ENCODE measurements around the gene BICDL1.
"Not testable (repeated sequence)": the region's sequence is repeated elsewhere in the genome, so short reads cannot be mapped to it uniquely, and the experiment has no call there.

BICDL1 gene, protein sequence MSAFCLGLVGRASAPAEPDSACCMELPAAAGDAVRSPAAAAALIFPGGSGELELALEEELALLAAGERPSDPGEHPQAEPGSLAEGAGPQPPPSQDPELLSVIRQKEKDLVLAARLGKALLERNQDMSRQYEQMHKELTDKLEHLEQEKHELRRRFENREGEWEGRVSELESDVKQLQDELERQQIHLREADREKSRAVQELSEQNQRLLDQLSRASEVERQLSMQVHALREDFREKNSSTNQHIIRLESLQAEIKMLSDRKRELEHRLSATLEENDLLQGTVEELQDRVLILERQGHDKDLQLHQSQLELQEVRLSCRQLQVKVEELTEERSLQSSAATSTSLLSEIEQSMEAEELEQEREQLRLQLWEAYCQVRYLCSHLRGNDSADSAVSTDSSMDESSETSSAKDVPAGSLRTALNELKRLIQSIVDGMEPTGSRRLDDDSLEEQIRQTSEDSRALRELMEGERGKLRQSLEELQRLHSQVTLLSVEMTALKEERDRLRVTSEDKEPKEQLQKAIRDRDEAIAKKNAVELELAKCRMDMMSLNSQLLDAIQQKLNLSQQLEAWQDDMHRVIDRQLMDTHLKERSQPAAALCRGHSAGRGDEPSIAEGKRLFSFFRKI
- 124 to 340 reads per million in 2 donors for total RNA-seq

DNA sequence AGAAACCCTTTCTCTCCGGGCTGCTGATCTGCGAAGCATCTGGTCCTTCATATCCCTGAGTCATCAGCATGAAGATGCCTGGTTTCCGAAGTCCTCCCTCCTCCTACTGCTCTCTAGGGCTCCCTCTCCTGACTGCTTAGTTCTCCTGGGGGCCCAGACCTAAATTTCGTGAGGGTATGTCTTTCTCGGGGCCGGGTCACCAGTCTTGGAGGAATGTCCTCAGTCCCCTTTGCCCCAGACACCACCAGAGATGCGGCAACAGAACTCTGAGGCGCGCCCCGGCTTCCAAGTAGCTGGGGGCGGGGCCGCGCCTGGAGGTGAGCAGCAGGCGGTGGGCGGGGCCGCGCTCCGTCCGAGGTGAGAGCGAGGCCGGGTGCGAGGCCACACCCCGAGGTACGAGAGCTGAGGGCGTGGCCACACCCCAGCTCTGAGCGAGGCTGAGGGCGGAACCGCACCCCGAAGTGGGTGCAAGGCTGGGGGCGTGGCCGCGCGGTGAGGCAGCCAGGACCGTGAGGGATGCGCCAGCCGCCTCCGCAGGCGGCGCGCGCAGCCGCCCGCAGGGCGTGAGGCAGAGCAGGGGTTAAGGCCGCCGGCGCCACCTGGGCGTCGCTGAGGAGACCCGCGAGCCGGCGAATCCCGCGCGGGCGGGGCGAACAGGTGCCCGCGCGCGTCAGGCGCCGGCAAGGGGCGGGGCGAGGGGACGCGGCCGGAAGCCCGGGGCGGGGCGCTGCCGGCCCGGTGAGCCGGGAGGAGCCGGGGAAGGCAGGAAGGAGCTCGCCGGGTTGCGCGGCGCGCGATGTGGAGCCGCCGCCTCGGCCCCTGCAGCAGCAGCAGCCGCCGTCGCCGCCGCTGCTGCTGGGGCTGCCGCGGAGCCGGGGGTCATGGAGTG is at the start of gene BICDL1:
BICDL1 (plus strand) TSS at position 765 of the 889 bp plus-strand sequence. CDS start 633 bp downstream, outside the sequence.
- peak; percentile 95 to 99 (median 98) for DNase-seq

DNA sequence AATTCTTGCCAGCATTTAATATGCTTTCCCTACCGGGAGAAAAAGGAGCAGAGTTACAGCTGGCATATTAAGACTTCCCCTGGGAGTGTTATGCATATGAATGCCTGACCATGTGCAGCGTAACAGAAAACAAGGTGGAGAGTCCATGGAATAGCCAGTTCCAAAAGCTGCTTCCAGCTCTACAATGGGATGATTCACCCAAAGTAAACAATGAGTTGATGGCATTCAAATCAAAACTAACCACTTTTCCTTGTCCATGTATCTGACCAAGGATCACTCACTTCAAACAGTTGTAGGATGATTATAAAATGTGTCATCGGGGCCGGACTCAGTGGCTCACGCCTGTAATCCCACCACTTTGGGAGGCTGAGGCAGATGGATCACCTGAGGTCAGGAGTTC is 48.1 kb upstream of the BICDL1 start:
- DNase-seq: no peak

DNA sequence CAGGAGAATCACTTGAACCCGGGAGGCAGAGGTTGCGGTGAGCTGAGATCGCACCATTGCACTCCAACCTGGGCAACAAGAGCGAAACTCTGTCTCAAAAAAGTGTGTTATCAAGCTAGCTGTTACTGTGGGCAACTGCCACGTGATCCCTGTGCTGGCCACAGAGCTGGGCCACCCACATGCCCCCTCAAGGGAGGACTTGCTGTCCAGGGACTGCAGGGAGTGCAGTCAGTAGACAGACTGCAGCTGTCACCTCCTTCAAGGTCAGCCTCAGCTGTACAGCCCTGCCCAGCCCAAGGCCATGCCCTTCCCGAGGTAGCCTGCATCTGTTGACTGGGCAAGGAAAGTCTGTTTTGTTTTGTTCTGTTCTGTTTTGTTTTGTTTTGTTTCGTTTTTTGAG is 46.6 kb upstream of the BICDL1 start:
- no peak for DNase-seq

DNA sequence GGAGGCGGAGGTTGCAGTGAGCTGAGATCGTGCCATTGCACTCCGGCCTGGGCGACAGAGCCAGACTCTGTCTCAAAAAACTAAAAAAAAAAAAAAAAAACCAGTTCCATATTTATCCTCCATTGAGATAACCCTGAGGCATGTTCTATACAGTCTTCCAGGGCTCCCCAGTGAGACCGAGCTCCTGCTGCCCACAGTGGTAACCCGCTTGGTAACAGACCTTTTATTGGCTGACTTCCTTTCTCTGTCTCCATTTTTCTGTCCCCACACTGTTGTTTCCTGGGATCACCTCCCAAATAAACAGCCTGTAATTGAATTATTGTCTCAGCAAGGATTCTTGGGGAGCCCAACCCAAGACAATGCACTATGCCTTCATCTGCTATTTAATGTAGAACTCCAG is 42.8 kb upstream of the BICDL1 start:
- no peak for DNase-seq

DNA sequence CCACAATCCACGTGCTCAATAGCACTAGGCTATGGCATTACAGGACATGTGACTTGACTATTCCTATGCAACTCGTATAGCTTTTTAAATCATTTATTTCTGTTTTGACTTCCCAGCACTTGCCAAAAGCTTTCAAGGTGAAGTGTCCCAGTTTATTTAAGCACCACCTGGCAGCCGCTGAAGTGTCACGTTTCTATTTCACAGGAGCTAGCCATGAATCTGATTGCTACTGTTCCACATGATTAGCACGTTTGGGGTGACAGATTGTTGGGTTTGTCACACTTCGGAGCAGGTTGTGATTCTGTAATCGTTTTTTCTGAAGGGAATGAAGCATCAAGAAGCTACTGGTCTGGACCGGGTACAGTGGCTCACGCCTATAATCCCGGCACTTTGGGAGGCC is 39.9 kb upstream of the BICDL1 start:
- DNase-seq: no peak

DNA sequence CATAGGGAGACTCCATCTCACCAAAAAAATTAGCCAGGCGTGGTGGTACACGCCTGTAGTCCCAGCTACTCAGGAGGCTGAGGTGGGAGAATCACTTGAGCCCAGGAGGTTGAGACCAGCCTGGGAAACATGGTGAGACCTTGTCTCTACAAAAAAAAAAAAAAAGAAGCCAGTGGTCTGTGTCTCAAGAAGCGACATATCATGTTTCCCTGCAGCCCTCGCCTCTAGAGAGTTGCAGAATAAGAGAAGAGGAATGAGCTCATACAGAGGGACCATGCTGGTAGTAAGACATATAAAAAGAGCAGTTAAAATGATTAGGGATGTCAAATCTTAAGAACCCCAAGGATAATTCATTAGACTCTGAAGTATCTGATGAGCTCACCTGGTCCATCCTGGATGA is 39.4 kb upstream of the BICDL1 start:
- DNase-seq: no peak

DNA sequence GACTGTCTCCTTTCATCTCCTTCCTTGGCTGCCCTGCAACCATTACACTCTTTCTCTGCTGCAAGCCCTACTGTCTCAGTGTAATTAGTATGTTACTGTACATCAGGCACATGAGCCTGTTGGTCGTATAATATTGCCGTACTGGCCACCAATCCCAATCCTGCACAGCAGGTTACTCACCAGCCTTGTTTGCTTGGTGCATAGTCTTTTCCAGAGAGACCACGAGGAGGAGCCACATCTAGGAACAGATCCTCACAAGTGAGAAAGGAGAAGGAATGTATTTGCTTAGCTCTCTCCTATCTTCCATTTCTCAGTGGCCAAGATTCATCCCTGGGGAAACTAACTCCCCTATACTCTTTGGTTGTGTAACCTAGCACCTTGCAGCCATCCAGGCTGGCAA is 33.0 kb upstream of the BICDL1 start:
- no peak for DNase-seq

DNA sequence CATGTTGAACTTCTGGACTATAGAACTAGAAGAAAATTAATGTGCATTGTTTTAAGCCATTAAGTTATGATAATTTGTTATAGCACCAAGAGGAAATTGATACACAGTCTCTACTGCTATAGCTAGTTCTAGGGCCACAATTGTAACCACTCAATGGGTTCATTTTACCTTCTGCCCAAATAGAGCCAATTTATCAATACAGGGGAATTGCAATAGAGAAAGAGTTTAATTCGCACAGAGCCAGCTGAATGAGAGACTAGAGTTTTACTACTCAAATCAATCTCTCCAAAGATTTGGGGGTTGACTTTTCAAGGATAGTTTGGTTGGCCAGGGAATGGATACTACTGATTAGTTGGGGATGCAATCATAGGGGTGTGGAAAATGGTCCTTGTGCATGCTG is 31.9 kb upstream of the BICDL1 start:
- DNase-seq: no peak

DNA sequence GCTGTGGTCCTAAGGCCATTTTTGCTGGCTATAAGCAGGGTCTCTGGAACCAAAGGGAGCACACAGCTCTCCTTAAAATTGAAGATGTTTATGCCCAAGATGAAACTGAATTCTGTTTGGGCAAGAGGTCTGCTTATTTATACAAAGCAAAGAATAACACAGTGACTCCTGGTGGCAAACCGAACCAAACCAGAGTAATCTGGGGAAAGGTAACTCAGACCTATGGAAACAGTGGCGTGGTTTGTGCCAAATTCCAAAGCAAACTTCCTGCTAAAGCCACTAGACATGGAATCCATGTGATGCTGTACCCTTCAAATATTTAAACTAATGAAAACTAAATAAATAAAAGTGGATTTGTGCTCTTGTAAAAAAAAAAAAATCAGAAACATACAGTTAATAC is 29.6 kb upstream of the BICDL1 start:
- DNase-seq: no peak

DNA sequence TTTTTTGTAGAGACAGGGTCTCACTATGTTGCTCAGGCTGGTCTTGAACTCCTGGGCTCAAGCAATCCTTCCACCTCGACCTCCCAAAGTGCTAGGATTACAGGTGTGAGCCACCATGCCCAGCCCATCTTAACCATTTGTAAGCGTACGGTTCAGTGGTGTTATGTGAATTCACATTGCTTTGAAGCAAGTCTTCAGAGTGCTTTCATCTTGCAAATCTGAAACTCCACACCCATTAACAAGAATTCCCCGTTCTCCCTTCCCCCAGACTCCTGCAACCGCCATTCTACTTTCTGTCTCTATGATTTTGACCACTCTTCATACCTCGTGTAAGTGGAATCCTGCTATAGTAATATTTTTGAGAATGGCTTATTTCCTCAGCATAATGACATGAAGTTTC is 24.9 kb upstream of the BICDL1 start:
- peak in 1 of 5 experiments; percentile 17 for DNase-seq

DNA sequence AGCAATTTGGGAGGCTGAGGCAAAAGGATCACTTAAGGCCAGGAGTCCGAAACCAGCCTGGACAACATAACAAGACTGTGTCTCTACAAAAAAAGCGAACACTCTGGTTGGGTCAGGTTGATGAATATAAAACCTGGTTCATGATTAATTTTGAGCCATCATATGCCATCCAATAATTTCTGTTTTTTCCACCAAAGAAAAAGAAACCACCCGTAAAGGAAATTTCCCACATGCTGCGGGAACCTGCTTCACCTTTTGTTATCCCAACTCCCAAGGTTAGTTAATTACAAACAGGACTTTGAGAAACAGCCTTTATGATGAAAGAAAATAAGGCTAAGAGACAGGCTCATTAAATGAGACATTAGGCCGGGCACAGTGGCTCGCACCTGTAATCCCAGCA is 24.1 kb upstream of the BICDL1 start:
- no peak for DNase-seq

DNA sequence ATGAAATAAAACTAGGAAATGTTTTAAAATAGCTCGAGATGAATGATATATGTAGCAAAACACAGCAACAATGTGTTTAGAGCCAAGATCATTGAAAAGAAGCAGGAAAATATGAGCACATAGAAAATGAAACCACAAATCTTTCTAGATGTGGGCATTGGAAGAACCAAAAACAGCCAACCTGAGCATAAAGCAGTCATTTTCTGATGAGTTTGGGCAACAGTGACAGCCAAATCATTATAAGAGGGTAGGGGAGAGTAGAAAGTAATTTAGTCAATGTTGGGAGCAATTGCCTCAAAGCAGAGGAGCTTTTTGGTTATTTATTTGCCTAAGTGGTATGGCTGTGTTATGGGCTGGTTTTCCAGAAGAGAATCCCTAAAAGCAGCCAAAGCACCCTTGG is 8.8 kb upstream of the BICDL1 start:
- peak in 1 of 5 experiments; percentile 57 for DNase-seq

DNA sequence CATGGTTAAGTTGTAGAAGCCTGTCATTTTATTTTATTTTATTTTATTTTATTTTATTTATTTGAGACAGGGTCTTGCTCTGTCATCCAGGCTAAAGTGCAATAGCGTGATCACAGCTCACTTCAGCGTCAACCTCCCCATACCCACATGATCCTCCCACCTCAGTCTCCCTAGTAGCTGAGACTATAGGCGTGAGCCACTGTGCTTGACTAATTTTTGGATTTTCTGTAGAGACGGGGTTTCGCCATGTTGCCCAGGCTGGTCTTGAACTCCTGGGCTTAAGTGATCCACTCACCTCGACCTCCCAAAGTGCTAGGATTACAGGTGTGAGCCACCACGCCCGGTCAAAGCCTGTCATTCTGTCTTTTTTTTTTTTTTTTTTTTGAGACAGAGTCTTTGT is 8.3 kb upstream of the BICDL1 start:
- DNase-seq: not testable (repeated sequence)

DNA sequence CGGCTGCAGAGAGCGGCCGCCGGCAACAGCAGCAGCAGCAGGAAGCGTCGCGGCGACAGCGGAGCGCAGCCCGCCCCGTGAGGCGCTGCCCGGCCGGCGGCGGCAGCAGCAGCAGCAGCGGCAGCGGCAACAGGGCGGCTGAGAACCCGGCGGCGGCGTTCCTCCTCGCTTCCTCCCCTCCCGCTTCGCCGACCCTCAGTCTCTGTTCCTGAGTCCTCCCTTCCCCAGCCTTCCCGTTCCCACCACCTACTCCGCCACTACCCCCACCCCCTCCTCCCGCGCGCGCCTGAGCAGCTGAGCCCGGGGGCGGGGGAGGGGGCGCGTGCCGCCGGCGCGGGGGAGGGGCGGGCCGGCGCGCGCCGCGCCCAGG is 310 bp downstream of the BICDL1 start:
- peak in 1 of 5 experiments; percentile 10 for DNase-seq

DNA sequence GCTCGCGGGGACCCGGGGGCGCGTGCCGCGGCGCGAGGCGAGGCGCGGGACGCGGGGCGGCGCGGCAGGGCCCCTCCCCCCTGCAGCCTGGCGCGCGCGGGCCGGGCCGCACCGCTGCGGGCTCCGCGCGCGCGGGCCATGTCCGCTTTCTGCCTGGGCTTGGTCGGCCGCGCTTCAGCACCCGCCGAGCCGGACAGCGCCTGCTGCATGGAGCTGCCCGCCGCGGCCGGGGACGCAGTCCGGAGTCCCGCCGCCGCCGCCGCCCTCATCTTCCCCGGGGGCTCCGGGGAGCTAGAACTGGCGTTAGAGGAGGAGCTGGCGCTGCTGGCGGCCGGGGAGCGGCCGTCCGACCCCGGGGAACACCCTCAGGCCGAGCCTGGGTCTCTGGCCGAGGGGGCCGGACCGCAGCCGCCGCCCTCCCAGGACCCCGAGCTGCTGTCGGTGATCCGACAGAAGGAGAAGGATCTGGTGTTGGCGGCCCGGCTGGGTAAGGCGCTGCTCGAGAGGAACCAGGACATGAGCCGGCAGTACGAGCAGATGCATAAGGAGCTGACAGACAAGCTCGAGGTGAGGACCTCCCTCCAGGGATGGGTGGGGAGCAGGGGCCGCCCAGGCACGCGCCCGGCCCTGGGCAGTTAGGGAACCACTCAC is 820 bp downstream of the BICDL1 start:
- peak; percentile 47 to 80 (median 59) for DNase-seq

DNA sequence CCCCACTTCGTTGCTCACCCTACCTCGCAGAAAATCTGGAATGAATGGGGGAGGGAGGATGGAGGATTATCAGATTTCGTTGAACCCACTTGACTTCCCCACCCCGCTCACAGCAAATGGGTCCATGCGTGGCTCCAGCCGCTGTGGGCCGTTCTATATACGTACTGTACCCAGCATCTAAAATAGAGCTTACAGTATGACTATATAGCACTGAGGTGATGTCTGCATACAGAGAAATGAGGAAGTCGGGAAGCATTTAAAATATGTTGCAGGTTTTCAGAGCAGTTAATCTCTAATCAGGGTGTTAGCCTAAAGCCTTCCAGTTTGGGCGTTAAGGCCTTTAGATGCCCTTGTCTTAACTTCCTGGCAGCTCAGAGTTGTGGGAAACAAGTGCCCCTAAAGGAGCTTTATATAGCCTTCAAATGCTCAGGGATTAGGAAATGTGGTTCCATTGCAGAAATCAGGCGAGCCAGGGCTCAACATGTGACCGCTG is 1.4 kb downstream of the BICDL1 start:
- DNase-seq: peak in 1 of 5 experiments; percentile 19

DNA sequence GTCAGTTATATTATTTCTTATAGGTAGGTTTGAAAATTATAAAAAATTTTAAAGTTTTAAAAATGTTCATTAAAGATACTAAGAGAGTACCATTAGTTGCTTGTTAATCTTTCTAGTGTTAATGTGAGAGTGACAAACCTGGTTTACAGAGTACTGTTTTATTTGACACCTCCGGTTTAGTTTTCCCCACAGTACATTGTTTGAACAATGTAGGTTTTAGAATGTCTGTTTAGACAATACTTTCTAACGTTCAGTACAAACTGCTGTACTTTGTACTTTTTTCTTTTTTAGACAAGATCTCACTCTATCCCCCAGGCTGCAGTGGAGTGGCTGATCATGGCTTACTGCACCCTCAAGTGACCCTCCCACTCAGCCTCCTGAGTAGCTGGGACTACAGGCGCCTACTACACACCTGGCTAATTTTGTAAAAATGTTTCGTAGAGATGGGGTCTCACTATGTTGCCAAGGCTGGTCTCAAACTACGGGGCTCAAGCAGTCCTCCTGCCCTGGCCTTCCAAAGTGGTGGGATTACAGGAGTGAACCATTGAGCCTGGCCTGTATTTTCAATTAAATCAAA is 3.2 kb downstream of the BICDL1 start:
- no peak for DNase-seq

DNA sequence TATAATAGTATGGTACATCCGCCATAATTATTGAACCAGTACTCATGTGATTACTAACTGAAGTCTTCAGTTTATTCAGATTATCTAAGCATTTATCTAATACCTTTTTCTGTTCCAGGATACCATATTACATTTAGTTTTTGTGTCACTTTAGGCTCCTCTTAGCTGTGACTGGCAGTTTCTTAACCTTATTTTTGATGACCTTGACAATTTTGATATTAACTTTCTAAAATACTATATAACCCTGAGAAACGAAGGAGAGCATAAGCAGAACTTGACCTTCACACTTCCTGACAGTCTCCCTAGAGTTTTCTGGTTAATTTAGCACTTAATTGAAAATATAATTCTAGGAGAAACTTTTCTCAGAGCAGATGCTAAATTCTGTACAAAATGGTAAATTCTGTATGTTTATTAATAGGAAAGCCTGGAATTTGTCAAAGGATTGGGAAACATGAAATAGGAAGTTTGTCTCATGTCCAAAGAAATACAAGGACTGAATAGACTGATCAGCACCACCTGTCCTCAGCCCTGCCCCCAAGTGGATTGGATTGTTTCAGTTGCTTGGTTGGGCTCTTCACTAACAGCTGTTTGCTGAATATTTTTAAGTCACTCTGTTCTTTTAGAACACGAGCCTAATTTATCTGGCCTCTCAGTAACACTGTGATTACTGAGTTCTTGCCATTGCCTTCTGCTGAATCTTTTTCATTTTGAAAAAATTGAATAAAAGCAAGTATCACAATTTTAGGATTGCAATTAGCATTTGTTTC is 6.0 kb downstream of the BICDL1 start:
- DNase-seq: no peak

DNA sequence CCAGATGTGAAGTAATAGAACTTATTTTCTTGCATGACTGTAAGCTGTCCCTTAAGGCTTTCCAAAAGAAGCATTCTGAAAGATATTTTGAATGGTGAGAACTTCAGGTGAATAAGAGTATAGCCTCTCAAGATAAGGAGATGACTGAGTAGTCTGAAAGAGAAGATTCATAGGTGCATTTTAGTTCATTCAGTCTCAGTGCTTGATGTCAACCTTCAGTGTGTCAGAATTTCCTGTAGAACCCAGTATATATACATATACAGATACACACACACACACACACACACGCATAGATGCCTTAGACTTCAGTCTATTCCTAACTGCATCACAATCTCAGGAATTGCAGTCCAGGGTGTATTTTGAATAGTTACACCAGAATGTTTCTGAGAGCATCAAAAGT is 7.4 kb downstream of the BICDL1 start:
- no peak for DNase-seq

DNA sequence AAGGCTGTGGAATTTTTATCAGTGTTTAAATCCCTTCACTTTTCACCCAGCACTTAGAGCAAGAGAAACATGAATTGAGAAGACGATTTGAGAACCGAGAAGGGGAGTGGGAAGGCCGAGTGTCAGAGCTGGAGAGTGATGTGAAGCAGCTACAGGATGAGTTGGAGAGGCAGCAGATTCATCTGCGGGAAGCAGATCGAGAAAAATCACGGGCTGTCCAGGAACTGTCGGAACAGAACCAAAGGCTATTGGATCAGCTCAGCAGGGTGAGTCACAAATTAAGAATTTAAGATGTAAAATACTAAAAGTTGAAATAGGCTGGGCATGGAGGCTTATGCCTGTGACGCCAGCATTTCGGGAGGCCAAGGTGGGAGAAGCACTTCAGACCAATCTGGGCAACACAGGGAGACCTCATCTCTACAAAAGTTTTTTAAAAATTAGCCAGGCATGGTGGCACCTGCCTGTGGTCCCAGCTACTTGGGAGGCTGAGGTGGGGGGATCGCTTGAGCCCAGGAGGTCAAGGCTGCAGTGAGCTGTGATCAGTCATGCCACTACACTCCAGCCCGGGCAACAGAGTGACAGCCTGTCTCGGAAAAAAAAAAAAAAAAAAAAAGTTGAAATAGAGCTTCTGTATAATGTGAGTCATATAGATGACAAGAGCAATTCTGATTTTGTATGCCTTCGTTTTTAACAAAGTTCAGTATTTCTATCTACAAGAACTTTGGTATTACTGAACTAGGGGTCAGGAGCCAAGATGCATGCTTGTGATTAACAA is 9.6 kb downstream of the BICDL1 start:
- no peak for DNase-seq

DNA sequence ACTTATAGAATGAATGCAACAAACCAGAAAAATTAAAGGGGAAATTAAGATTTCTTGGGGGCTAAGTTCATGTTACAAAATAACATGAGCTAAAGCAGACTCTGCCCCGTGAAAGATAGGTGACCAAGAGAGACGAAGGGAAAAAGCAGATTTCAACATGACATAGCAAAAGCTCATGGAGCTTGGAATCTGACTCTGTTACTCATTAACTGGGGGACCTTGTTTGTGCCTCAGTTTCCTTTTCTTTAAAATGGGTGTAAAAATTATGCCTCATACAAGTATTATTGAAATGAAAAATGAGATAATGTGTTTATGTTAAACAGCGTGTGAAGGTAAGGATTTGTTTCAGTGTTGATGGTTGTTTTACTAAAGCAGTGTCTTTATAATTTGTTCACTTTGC is 11.5 kb downstream of the BICDL1 start:
- DNase-seq: no peak
